IMR-90 (cell line): Measurements from ENCODE around the gene GDF9. TPM values are rescaled to one million over a fixed set of nuclear protein-coding genes. Genes with fewer than 3 reads are reported as not detected.

Source experiments
- ATAC-seq: fragments of 200-7000 bp; cut with Tn5 transposase; 2 replicates; pipeline ENCODE4 v1.9.1; 2020; ENCODE audit warnings: low read depth, mild to moderate bottlenecking, moderate library complexity
- BruUV-seq: library from RNA; stranded (reverse); fragments of 400-500 nt; replicated peaks from 2 replicates; lab custom pipeline; 2021; lab: Mats Ljungman, UMichigan
- CTCF ChIA-PET: fragments of 300-600 bp; formaldehyde crosslinking; extraction: SDS; loops from one replicate; lab custom pipeline; 2021; ENCODE audit warnings: antibody characterized with exemption; lab: Yijun Ruan, JAX
- POLR2A ChIA-PET: fragments of 300-600 bp; sonication (Branson Sonifier 250); formaldehyde crosslinking; loops from one replicate; lab custom pipeline; 2022; ENCODE audit warnings: antibody characterized with exemption; ENCODE audit not compliant: unreplicated experiment; lab: Charles Lee
- DNase-seq: peaks from one replicate; pipeline ENCODE4 v3.0.0; 2013
- H2AFZ ChIP-seq: replicated peaks from 2 replicates; pipeline ENCODE3; 2013; ENCODE audit warnings: low read length, mild to moderate bottlenecking; ENCODE audit not compliant: poor library complexity
- H2AK5ac ChIP-seq: 2 replicates; pipeline ENCODE4 v1.6.1; 2013; ENCODE audit warnings: low read depth, low read length, inconsistent platforms
- H2AK9ac ChIP-seq: replicated peaks from 2 replicates; pipeline ENCODE3; 2013; ENCODE audit warnings: mild to moderate bottlenecking, low read depth, low read length, moderate library complexity; ENCODE audit not compliant: poor library complexity
- H2BK120ac ChIP-seq: 2 replicates; pipeline ENCODE4 v1.6.1; 2013; ENCODE audit warnings: low read depth, low read length, inconsistent platforms
- H2BK15ac ChIP-seq: 3 replicates; pipeline ENCODE4 v1.6.1; 2013; ENCODE audit warnings: low read depth, low read length, inconsistent platforms
- H2BK20ac ChIP-seq: 2 replicates; pipeline ENCODE4 v1.6.1; 2013; ENCODE audit warnings: low read depth, mild to moderate bottlenecking, inconsistent platforms, low read length, moderate library complexity
- H2BK5ac ChIP-seq: 2 replicates; pipeline ENCODE4 v1.6.1; 2013; ENCODE audit warnings: mild to moderate bottlenecking, low read depth, low read length, inconsistent platforms; ENCODE audit not compliant: poor library complexity, severe bottlenecking
- H3K14ac ChIP-seq: replicated peaks from 2 replicates; pipeline ENCODE4 v1.6.1; 2013; ENCODE audit warnings: low read depth, low read length, inconsistent platforms
- H3K18ac ChIP-seq: 2 replicates; pipeline ENCODE4 v1.6.1; 2013; ENCODE audit warnings: low read depth, low read length, control low read depth
- H3K23ac ChIP-seq: 2 replicates; pipeline ENCODE4 v1.6.1; 2013; ENCODE audit warnings: low read depth, low read length, inconsistent platforms
- H3K27ac ChIP-seq: 2 replicates; pipeline ENCODE4 v1.5.1; 2013; ENCODE audit warnings: mild to moderate bottlenecking, control low read depth, low read length; ENCODE audit not compliant: insufficient read depth
- H3K27me3 ChIP-seq: 2 replicates; pipeline ENCODE4 v1.6.1; 2013; ENCODE audit warnings: low read length; ENCODE audit not compliant: control insufficient read depth, insufficient read depth
- H3K36me3 ChIP-seq: 2 replicates; pipeline ENCODE4 v1.6.1; 2013; ENCODE audit warnings: low read length, mixed read lengths; ENCODE audit not compliant: control insufficient read depth, insufficient read depth
- H3K4ac ChIP-seq: 2 replicates; pipeline ENCODE4 v1.6.1; 2013; ENCODE audit warnings: low read depth, low read length, inconsistent platforms
- H3K4me1 ChIP-seq: 2 replicates; pipeline ENCODE4 v1.6.1; 2013; ENCODE audit warnings: low read length, mixed read lengths; ENCODE audit not compliant: control insufficient read depth, insufficient read depth
- H3K4me2 ChIP-seq: 2 replicates; pipeline ENCODE4 v1.6.1; 2013; ENCODE audit warnings: low read depth, mild to moderate bottlenecking, control low read depth, low read length, moderate library complexity
- H3K4me3 ChIP-seq: 2 replicates; pipeline ENCODE4 v1.5.1; 2013; ENCODE audit warnings: low read depth, mild to moderate bottlenecking, control low read depth, low read length, moderate library complexity; ENCODE audit not compliant: insufficient read depth
- H3K56ac ChIP-seq: 2 replicates; pipeline ENCODE4 v1.6.1; 2013; ENCODE audit warnings: low read length, inconsistent platforms; ENCODE audit not compliant: insufficient read depth; ENCODE audit errors: extremely low read depth
- H3K79me1 ChIP-seq, 2 experiments: 2 replicates each; pipeline ENCODE4 v1.6.1; 2013; ENCODE audit warnings: low read length in 2 of 2, inconsistent platforms in 1 of 2, low read depth in 1 of 2
- H3K9ac ChIP-seq: 2 replicates; pipeline ENCODE4 v1.6.1; 2013; ENCODE audit warnings: low read depth, low read length, control low read depth
- H3K9me1 ChIP-seq: 2 replicates; pipeline ENCODE4 v1.6.1; 2013; ENCODE audit warnings: low read length, inconsistent platforms; ENCODE audit not compliant: insufficient read depth
- H3K9me3 ChIP-seq: 2 replicates; pipeline ENCODE4 v1.6.1; 2013; ENCODE audit warnings: low read length; ENCODE audit not compliant: control insufficient read depth, insufficient read depth
- H4K20me1 ChIP-seq: 2 replicates; pipeline ENCODE4 v1.6.1; 2013; ENCODE audit warnings: low read length, inconsistent platforms; ENCODE audit not compliant: insufficient read depth
- H4K5ac ChIP-seq: 2 replicates; pipeline ENCODE4 v1.6.1; 2013; ENCODE audit warnings: mild to moderate bottlenecking, low read depth, low read length, control low read depth
- H4K8ac ChIP-seq, 2 experiments: 2 replicates each; pipeline ENCODE4 v1.6.1; 2013; ENCODE audit warnings: low read depth in 2 of 2, low read length in 2 of 2, control low read depth in 1 of 2, inconsistent platforms in 1 of 2
- H4K91ac ChIP-seq: 2 replicates; pipeline ENCODE4 v1.6.1; 2013; ENCODE audit warnings: low read depth, low read length, inconsistent platforms; ENCODE audit not compliant: insufficient read depth
- BHLHE40 ChIP-seq: fragments of 150-350 bp; IDR thresholded peaks from 2 replicates; pipeline ENCODE4 v1.6.1; 2016; ENCODE audit warnings: mild to moderate bottlenecking, low read depth, low read length
- CEBPB ChIP-seq: IDR thresholded peaks from 2 replicates; pipeline ENCODE4 v1.6.1; 2012; ENCODE audit warnings: low read depth, low read length, improper control_type of control experiment
- MAZ ChIP-seq: IDR thresholded peaks from 2 replicates; pipeline ENCODE4 v1.6.1; 2012; ENCODE audit warnings: low read depth, mild to moderate bottlenecking, low read length, improper control_type of control experiment, moderate library complexity, borderline replicate concordance
- RAD21 ChIP-seq: IDR thresholded peaks from 2 replicates; pipeline ENCODE4 v1.6.1; 2012; ENCODE audit warnings: low read length, improper control_type of control experiment
- RCOR1 ChIP-seq: IDR thresholded peaks from 2 replicates; pipeline ENCODE4 v1.6.1; 2012; ENCODE audit warnings: mild to moderate bottlenecking, low read length, improper control_type of control experiment; ENCODE audit not compliant: insufficient replicate concordance
- RFX5 ChIP-seq: IDR thresholded peaks from 2 replicates; pipeline ENCODE4 v1.8.0; 2012; ENCODE audit warnings: low read depth, mild to moderate bottlenecking, low read length, moderate library complexity
- SMC3 ChIP-seq: fragments of 150-350 bp; IDR thresholded peaks from 2 replicates; pipeline ENCODE4 v1.6.1; 2016; ENCODE audit warnings: low read depth, mild to moderate bottlenecking, antibody characterized with exemption, low read length, moderate library complexity
- WGBS, 2 experiments: methylation state at CpG; one replicate each; pipeline versions ENCODE4 v1.1.5 to v1.1.7; 2013; ENCODE audit warnings: missing lambda C conversion rate in 2 of 2; ENCODE audit not compliant: insufficient read length in 1 of 2; ENCODE audit errors: extremely low coverage in 2 of 2; 5-methylcytosine and 5-hydroxymethylcytosine counted together
- dilution Hi-C: fragments of 300-500 bp; cut with HindIII; formaldehyde crosslinking; loops from one replicate; pipeline ENCODE4 v1.14.3; 2018; ENCODE audit warnings: low sequenced_read_pairs; ENCODE audit not compliant: unreplicated experiment
- in situ Hi-C: fragments of 300-500 bp; cut with MboI; formaldehyde crosslinking; loops from 3 replicates; pipeline ENCODE4 v1.14.3; 2019; ENCODE audit warnings: low sequenced_read_pairs, inconsistent platforms, mixed read lengths
- intact Hi-C: fragments of 100-400 bp; cut with micrococcal nuclease; formaldehyde crosslinking; loops from 2 replicates; pipeline ENCODE4 v1.10.0; 2022
- polyA plus RNA-seq, 3 experiments: library from polyadenylated mRNA; depleted of rRNA; stranded (reverse); fragments of >200 nt; gene quantifications; 2 replicates each; pipeline ENCODE4 v1.2.3, GENCODE V29; 2012; ENCODE audit warnings: low replicate concordance in 1 of 3
- total RNA-seq: library from RNA; depleted of rRNA; stranded (reverse); fragments of >200 nt; gene quantifications from 2 replicates; pipeline ENCODE4 v1.2.3, GENCODE V29; 2012
- TF ChIP-seq, protein P1 (sequence below): conservative IDR thresholded peaks from 2 replicates; pipeline ENCODE4 v1.5.1; 2012; ENCODE audit warnings: mild to moderate bottlenecking, low read depth, low read length, improper control_type of control experiment
- TF ChIP-seq, protein P2 (sequence below): fragments of 150-350 bp; IDR thresholded peaks from 2 replicates; pipeline ENCODE4 v1.6.1; 2017; ENCODE audit warnings: mild to moderate bottlenecking, antibody characterized with exemption, low read length, low read depth
- TF ChIP-seq, protein P3 (sequence below): fragments of 150-350 bp; IDR thresholded peaks from 2 replicates; pipeline ENCODE4 v1.6.1; 2016; ENCODE audit warnings: low read depth, mild to moderate bottlenecking, low read length, moderate library complexity, borderline replicate concordance

GDF9 gene
- total and polyA plus RNA-seq, 2 of the 4 experiments (the other 2 are of a cell fraction) = 0.18 to 0.21 TPM

DNA sequence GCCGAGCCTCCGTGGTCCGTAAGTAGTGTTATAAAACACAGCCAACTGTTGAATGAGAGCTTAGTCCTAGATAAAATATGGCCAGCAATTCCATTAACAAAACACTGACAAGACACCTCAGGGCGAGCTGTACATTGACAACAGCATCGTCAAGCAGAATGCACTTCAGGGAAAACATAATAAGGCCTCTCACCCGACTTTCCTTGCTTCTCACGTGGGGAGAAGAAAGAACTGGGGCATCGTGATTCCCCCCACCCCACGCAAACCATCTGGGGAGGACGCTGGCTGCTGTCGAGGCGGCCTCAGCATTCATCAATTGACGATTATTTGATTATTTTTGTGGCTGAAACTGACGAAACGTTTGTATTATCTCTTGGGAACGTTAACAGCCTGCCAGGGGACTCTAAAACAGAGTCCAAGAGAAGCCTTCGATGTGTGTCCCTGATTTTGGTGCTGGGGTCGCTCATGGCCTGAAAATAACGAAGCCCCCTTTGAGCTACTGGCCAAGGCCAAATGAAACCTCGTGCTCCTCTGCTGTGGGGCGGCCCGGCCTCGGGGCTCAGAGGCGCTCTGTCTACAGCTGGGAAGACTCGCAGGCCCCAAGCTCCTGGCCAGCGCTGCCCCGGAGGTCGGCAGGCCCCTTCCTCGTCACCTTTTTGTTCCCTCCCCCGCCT, 464 bp downstream of the GDF9 start:
- peaks cover 3% of the 10 kb centered on the region; the same call in 1 of the 2 replicates for H3K4me1 ChIP-seq
- peaks cover 9 to 28% of the 10 kb centered on the region in 2 experiments for H3K79me1 ChIP-seq
- H4K91ac ChIP-seq = peak overlapping the region; percentile 47
- peak overlapping the region; percentile 56 for H3K9ac ChIP-seq
- peak overlapping the region; percentile 76 for H2AK9ac ChIP-seq
- 8% methylated on average over 8 of the region's 30 CpGs; no CpG with 5 or more reads in 1 of the 2 experiments for WGBS, 2 experiments
- H3K14ac ChIP-seq = peak overlapping the region; percentile 67
- H3K56ac ChIP-seq = peak overlapping the region; percentile 62; the same call in 1 of the 2 replicates
- H2BK5ac ChIP-seq = peak overlapping the region; percentile 53
- TF ChIP-seq CEBPB = no peak
- TF ChIP-seq RCOR1 = no peak
- TF ChIP-seq MAZ = no peak
- TF ChIP-seq SMC3 = no peak
- TF ChIP-seq, protein P1, sequence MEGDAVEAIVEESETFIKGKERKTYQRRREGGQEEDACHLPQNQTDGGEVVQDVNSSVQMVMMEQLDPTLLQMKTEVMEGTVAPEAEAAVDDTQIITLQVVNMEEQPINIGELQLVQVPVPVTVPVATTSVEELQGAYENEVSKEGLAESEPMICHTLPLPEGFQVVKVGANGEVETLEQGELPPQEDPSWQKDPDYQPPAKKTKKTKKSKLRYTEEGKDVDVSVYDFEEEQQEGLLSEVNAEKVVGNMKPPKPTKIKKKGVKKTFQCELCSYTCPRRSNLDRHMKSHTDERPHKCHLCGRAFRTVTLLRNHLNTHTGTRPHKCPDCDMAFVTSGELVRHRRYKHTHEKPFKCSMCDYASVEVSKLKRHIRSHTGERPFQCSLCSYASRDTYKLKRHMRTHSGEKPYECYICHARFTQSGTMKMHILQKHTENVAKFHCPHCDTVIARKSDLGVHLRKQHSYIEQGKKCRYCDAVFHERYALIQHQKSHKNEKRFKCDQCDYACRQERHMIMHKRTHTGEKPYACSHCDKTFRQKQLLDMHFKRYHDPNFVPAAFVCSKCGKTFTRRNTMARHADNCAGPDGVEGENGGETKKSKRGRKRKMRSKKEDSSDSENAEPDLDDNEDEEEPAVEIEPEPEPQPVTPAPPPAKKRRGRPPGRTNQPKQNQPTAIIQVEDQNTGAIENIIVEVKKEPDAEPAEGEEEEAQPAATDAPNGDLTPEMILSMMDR = no peak
- TF ChIP-seq, protein P2, sequence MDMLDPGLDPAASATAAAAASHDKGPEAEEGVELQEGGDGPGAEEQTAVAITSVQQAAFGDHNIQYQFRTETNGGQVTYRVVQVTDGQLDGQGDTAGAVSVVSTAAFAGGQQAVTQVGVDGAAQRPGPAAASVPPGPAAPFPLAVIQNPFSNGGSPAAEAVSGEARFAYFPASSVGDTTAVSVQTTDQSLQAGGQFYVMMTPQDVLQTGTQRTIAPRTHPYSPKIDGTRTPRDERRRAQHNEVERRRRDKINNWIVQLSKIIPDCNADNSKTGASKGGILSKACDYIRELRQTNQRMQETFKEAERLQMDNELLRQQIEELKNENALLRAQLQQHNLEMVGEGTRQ = no peak
- no peak for TF ChIP-seq RFX5
- no peak for TF ChIP-seq BHLHE40
- TF ChIP-seq, protein P3, sequence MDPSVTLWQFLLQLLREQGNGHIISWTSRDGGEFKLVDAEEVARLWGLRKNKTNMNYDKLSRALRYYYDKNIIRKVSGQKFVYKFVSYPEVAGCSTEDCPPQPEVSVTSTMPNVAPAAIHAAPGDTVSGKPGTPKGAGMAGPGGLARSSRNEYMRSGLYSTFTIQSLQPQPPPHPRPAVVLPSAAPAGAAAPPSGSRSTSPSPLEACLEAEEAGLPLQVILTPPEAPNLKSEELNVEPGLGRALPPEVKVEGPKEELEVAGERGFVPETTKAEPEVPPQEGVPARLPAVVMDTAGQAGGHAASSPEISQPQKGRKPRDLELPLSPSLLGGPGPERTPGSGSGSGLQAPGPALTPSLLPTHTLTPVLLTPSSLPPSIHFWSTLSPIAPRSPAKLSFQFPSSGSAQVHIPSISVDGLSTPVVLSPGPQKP = no peak
- no peak for TF ChIP-seq RAD21
- in situ Hi-C loops = no loop called here
- H4K8ac ChIP-seq = peak overlapping the region; percentile 77 to 91
- peak overlapping the region; percentile 36 for H3K4me2 ChIP-seq
- H2BK20ac ChIP-seq = no peak overlapping the region
- H3K36me3 ChIP-seq = peaks cover 16% of the 10 kb centered on the region
- peak overlapping the region; percentile 54; the same call in 1 of the 2 replicates for H3K23ac ChIP-seq
- ChIA-PET CTCF (interaction anchor here (0.7 to 2.0 kb wide), 4 partner anchors 10 to 37 kb away, joined by 3 to 7 read pairs (median 4); partner anchors contain the start of gene SHROOM1), POLR2A (interaction anchor here (1.4 kb wide), 1 partner anchor 84 kb away, joined by 4 read pairs; no protein-coding TSS in a partner anchor)
- ATAC-seq = no peak
- H3K9me3 ChIP-seq = no peaks in the 10 kb centered on the region
- H4K5ac ChIP-seq = peak overlapping the region; percentile 89
- peak overlapping the region; percentile 68 for H3K4ac ChIP-seq
- H4K20me1 ChIP-seq = peaks cover 13% of the 10 kb centered on the region; the same call in 1 of the 2 replicates
- H2BK120ac ChIP-seq = peak overlapping the region; percentile 56
- DNase-seq = no peak
- peaks cover 5% of the 10 kb centered on the region for H3K9me1 ChIP-seq
- peak overlapping the region; percentile 97 for H2AFZ ChIP-seq
- no peaks in the 10 kb centered on the region for H3K27me3 ChIP-seq
- peak overlapping the region; percentile 68 for H3K27ac ChIP-seq
- no peak overlapping the region for H2BK15ac ChIP-seq
- no TSS peak for BruUV-seq
- H3K18ac ChIP-seq = peak overlapping the region; percentile 1; the same call in 1 of the 2 replicates
- intact Hi-C loops = loop anchor here (1.0 to 5.0 kb wide), 3 partner anchors 36 to 481 kb away; partner anchors contain the start of gene SHROOM1
- H2AK5ac ChIP-seq = peak overlapping the region; percentile 32
- dilution Hi-C loops = no loop called here
- H3K4me3 ChIP-seq = peak overlapping the region; percentile 81
